HEK293 (cell line): Measurements from ENCODE around the gene MNT.

ENCODE experiments used
- CTCF ChIA-PET: fragments of 350-600 bp; formaldehyde crosslinking; extraction: SDS; loops from one replicate; lab custom pipeline; 2021; ENCODE audit warnings: antibody characterized with exemption; lab: Yijun Ruan, JAX
- POLR2A ChIA-PET: fragments of 300-600 bp; formaldehyde crosslinking; extraction: SDS; loops from one replicate; lab custom pipeline; 2020; ENCODE audit warnings: antibody characterized with exemption, inconsistent platforms; lab: Yijun Ruan, JAX
- H3K27ac ChIP-seq: fragments of 200-500 bp; sonication (Bioruptor generic); 2 replicates; pipeline ENCODE4 v1.5.1; 2014; ENCODE audit warnings: low read depth, low read length, control low read depth, inconsistent platforms; ENCODE audit errors: extremely low read depth
- H3K36me3 ChIP-seq, 2 experiments: fragments of 200-500 bp in 1 of 2; sonication (Bioruptor generic) in 1 of 2; 1 replicate in 1 of 2; 2 replicates in 1 of 2; pipeline ENCODE4 v1.5.1; 2014 to 2017; ENCODE audit warnings: inconsistent platforms in 2 of 2, low read length in 2 of 2; ENCODE audit not compliant: control insufficient read depth in 2 of 2, insufficient read depth in 1 of 2
- H3K4me1 ChIP-seq: fragments of 200-500 bp; sonication (Bioruptor generic); 2 replicates; pipeline ENCODE4 v1.5.1; 2014; ENCODE audit warnings: mild to moderate bottlenecking, low read length, inconsistent platforms; ENCODE audit not compliant: control insufficient read depth, insufficient read depth
- H3K4me3 ChIP-seq: 2 replicates; pipeline ENCODE4 v1.5.1; 2011; ENCODE audit warnings: low read depth, mild to moderate bottlenecking, control low read depth, low read length, moderate library complexity
- H3K9me3 ChIP-seq: fragments of 200-500 bp; sonication (Bioruptor generic); 2 replicates; pipeline ENCODE4 v1.5.1; 2014; ENCODE audit warnings: low read depth, low read length, inconsistent platforms; ENCODE audit not compliant: control insufficient read depth, insufficient read depth
- AEBP2 ChIP-seq: fragments of 450-650 bp; formaldehyde crosslinking; IDR thresholded peaks from 2 replicates; pipeline ENCODE4 v1.5.1; 2016; ENCODE audit warnings: missing biosample characterization, missing genetic modification characterization, borderline replicate concordance
- GLIS1 ChIP-seq: fragments of 450-650 bp; formaldehyde crosslinking; IDR thresholded peaks from 2 replicates; pipeline ENCODE4 v1.5.1; 2016; ENCODE audit warnings: missing biosample characterization, missing genetic modification characterization
- KLF17 ChIP-seq: fragments of 450-650 bp; formaldehyde crosslinking; IDR thresholded peaks from 2 replicates; pipeline ENCODE4 v1.5.1; 2016; ENCODE audit warnings: missing biosample characterization, missing genetic modification characterization
- KLF7 ChIP-seq: fragments of 450-650 bp; formaldehyde crosslinking; IDR thresholded peaks from 2 replicates; pipeline ENCODE4 v1.5.1; 2016; ENCODE audit warnings: missing biosample characterization, missing genetic modification characterization, borderline replicate concordance
- PRDM2 ChIP-seq: fragments of 450-650 bp; formaldehyde crosslinking; IDR thresholded peaks from 2 replicates; pipeline ENCODE4 v1.5.1; 2016; ENCODE audit warnings: missing biosample characterization, missing genetic modification characterization, borderline replicate concordance
- TRIM28 ChIP-seq: IDR thresholded peaks from 2 replicates; pipeline ENCODE4 v1.6.1; 2011; ENCODE audit warnings: low read length, control low read depth, borderline replicate concordance
- ZBTB17 ChIP-seq: fragments of 450-650 bp; formaldehyde crosslinking; IDR thresholded peaks from 2 replicates; pipeline ENCODE4 v1.5.1; 2016; ENCODE audit warnings: missing biosample characterization, missing genetic modification characterization
- ZNF16 ChIP-seq: fragments of 450-650 bp; formaldehyde crosslinking; IDR thresholded peaks from 2 replicates; pipeline ENCODE4 v1.5.1; 2016; ENCODE audit warnings: low read depth, missing biosample characterization, missing genetic modification characterization
- ZNF202 ChIP-seq: fragments of 450-650 bp; formaldehyde crosslinking; IDR thresholded peaks from 2 replicates; pipeline ENCODE4 v1.5.1; 2016; ENCODE audit warnings: missing biosample characterization, missing genetic modification characterization, borderline replicate concordance
- ZNF223 ChIP-seq: fragments of 450-650 bp; formaldehyde crosslinking; IDR thresholded peaks from 2 replicates; pipeline ENCODE4 v1.5.1; 2016; ENCODE audit warnings: missing biosample characterization, missing genetic modification characterization
- ZNF341 ChIP-seq: fragments of 450-650 bp; formaldehyde crosslinking; IDR thresholded peaks from 2 replicates; pipeline ENCODE4; 2016; ENCODE audit warnings: low read depth, missing biosample characterization, missing genetic modification characterization
- ZNF366 ChIP-seq: fragments of 450-650 bp; formaldehyde crosslinking; conservative IDR thresholded peaks from 2 replicates; pipeline ENCODE4 v1.5.1; 2016; ENCODE audit warnings: missing biosample characterization, missing genetic modification characterization
- ZNF555 ChIP-seq: fragments of 450-650 bp; formaldehyde crosslinking; conservative IDR thresholded peaks from 2 replicates; pipeline ENCODE4 v1.5.1; 2017; ENCODE audit warnings: missing biosample characterization, mild to moderate bottlenecking, missing genetic modification characterization, inconsistent platforms
- ZNF658 ChIP-seq: fragments of 450-650 bp; formaldehyde crosslinking; IDR thresholded peaks from 2 replicates; pipeline ENCODE4; 2016; ENCODE audit warnings: missing biosample characterization, missing genetic modification characterization
- ZNF747 ChIP-seq: fragments of 450-650 bp; formaldehyde crosslinking; IDR thresholded peaks from 2 replicates; pipeline ENCODE4 v1.5.1; 2016; ENCODE audit warnings: missing biosample characterization, missing genetic modification characterization
- ZNF837 ChIP-seq: fragments of 450-650 bp; formaldehyde crosslinking; IDR thresholded peaks from 2 replicates; pipeline ENCODE4 v1.5.1; 2016; ENCODE audit warnings: missing biosample characterization, missing genetic modification characterization
- ZSCAN30 ChIP-seq: fragments of 450-650 bp; IDR thresholded peaks from 2 replicates; pipeline ENCODE4 v1.5.1; 2018; ENCODE audit warnings: missing biosample characterization, mild to moderate bottlenecking, missing genetic modification characterization, moderate library complexity
- TF ChIP-seq, protein P1 (sequence below): fragments of 450-650 bp; formaldehyde crosslinking; IDR thresholded peaks from 2 replicates; pipeline ENCODE4 v1.5.1; 2016; ENCODE audit warnings: missing biosample characterization, missing genetic modification characterization

The MNT gene

GRCh38 chr17:2435181-2435741 lies 34.4 kb upstream of the MNT start (continued):
- no peak for TF ChIP-seq PRDM2 (tag by site-specific recombination)

- Histone ChIP-seq H3K4me1 (no peaks in the 10 kb centered on the region), H3K27ac (no peak overlapping the region), H3K9me3 (no peaks in the 10 kb centered on the region), H3K36me3 (peaks cover 30 to 57% of the 10 kb centered on the region in 2 experiments), H3K4me3 (no peak overlapping the region)
- CTCF ChIA-PET = interaction anchor here (0.6 to 4.2 kb wide), 6 partner anchors 18 to 269 kb away, joined by 3 to 17 read pairs (median 3); no protein-coding TSS in a partner anchor
- no peak for TF ChIP-seq ZSCAN30 (tag by site-specific recombination)
- TF ChIP-seq ZNF837 = no peak
- TF ChIP-seq ZNF16 (tag by site-specific recombination) = no peak
- no peak for TF ChIP-seq KLF17 (tag by site-specific recombination)
- TF ChIP-seq ZNF747 = no peak
- no peak for TF ChIP-seq ZNF658 (tag by site-specific recombination)
- no peak for TF ChIP-seq ZNF555 (tag by site-specific recombination)
- no peak for TF ChIP-seq ZNF341 (tag by site-specific recombination)
- no peak for TF ChIP-seq TRIM28
- no peak for TF ChIP-seq ZBTB17 (tag by site-specific recombination)
- no peak for TF ChIP-seq GLIS1 (tag by site-specific recombination)
- no peak for TF ChIP-seq ZNF202
- POLR2A ChIA-PET = interaction anchor here (0.6 kb wide), 2 partner anchors 78 to 159 kb away, joined by 3 to 9 read pairs; partner anchors contain the start of gene METTL16
Observed at GRCh38 chr17:2433696-2434095, 32.8 kb upstream of the MNT start.

DNA sequence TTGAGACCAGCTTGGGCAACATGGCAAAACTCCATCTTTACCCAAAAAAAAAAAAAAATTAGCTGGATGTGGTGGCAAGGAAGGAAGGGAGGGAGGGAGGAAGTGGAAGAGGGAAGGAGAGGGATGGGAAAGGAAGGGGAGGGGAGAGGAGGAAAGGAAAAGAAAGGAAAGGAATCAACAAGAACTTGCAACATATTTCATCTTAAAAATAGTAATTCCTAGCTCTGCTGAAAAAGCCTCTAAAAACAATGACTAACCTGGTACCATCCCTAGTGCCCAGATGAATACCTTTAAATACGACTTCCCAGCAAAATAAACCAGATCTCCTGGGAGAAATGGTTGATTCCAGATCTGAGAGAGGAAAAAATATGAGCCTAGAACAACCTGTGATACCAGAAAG lies 27.1 kb upstream of the MNT start:
- H3K4me1 ChIP-seq = no peaks in the 10 kb centered on the region

More for the DNA sequence above, 27.1 kb upstream of the MNT start:
- TF ChIP-seq ZNF366 (tag by site-specific recombination) (0 out of 2 replicates have a peak, but pooled peaks have one; percentile 36), AEBP2 (tag by site-specific recombination) (no peak), ZNF223 (tag by site-specific recombination) (no peak), KLF7 (no peak)
- TF ChIP-seq, protein P1, sequence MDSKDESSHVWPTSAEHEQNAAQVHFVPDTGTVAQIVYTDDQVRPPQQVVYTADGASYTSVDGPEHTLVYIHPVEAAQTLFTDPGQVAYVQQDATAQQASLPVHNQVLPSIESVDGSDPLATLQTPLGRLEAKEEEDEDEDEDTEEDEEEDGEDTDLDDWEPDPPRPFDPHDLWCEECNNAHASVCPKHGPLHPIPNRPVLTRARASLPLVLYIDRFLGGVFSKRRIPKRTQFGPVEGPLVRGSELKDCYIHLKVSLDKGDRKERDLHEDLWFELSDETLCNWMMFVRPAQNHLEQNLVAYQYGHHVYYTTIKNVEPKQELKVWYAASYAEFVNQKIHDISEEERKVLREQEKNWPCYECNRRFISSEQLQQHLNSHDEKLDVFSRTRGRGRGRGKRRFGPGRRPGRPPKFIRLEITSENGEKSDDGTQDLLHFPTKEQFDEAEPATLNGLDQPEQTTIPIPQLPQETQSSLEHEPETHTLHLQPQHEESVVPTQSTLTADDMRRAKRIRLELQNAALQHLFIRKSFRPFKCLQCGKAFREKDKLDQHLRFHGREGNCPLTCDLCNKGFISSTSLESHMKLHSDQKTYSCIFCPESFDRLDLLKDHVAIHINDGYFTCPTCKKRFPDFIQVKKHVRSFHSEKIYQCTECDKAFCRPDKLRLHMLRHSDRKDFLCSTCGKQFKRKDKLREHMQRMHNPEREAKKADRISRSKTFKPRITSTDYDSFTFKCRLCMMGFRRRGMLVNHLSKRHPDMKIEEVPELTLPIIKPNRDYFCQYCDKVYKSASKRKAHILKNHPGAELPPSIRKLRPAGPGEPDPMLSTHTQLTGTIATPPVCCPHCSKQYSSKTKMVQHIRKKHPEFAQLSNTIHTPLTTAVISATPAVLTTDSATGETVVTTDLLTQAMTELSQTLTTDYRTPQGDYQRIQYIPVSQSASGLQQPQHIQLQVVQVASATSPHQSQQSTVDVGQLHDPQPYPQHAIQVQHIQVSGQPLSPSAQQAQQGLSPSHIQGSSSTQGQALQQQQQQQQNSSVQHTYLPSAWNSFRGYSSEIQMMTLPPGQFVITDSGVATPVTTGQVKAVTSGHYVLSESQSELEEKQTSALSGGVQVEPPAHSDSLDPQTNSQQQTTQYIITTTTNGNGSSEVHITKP (tag by site-specific recombination) = peak; percentile 91
- Histone ChIP-seq H3K27ac (no peak overlapping the region), H3K9me3 (no peaks in the 10 kb centered on the region), H3K36me3 (peaks cover 8 to 21% of the 10 kb centered on the region in 2 experiments), H3K4me3 (no peak overlapping the region)
- ChIA-PET POLR2A (no interaction called here), CTCF (interaction anchor here (0.6 to 8.8 kb wide), 5 partner anchors 12 to 248 kb away, joined by 3 to 58 read pairs (median 4); no protein-coding TSS in a partner anchor)
